Measurements from ENCODE around the gene PYGB. TPM values are rescaled to one million over a fixed set of nuclear protein-coding genes. Genes with fewer than 3 reads are reported as not detected.

The PYGB gene
- total RNA-seq, 1 experiment from 2014 or later, result 188 TPM

GRCh38 chr20:25218492-25218891, 29.4 kb upstream of the PYGB start:
- H3K79me2 ChIP-seq (ENCODE audit: low read length), result no peaks in the 10 kb centered on the region
- H3K9ac ChIP-seq (ENCODE audit: low read length), result no peak overlapping the region
- H3K4me1 ChIP-seq (ENCODE audit: low read length), result peaks cover 45% of the 10 kb centered on the region
- H3K4me2 ChIP-seq (ENCODE audit: low read depth, low read length, poor library complexity, severe bottlenecking), result no peak overlapping the region
- no peaks in the 10 kb centered on the region for H4K20me1 ChIP-seq (ENCODE audit: insufficient read depth, low read depth, low read length)
- no peaks in the 10 kb centered on the region for H3K27me3 ChIP-seq (ENCODE audit: low read length)
- no peaks in the 10 kb centered on the region for H3K9me2 ChIP-seq (replicated peaks; ENCODE audit: insufficient read depth, low read length)
- H3K36me3 ChIP-seq (ENCODE audit: insufficient read depth, low read length), result peaks cover 27% of the 10 kb centered on the region
- H3K9me3 ChIP-seq (ENCODE audit: low read length), result no peaks in the 10 kb centered on the region
- no peak overlapping the region for H3K4me3 ChIP-seq (ENCODE audit: low read length)
- H2AFZ ChIP-seq (ENCODE audit: low read length), result no peak overlapping the region
- DNase-seq, result no peak
- H3K27ac ChIP-seq (ENCODE audit: low read length), result no peak overlapping the region

GRCh38 chr20:25219365-25219764, 28.5 kb upstream of the PYGB start:
- no peak for DNase-seq
- peaks cover 54% of the 10 kb centered on the region for H3K4me1 ChIP-seq (ENCODE audit: low read length)
- no peaks in the 10 kb centered on the region for H4K20me1 ChIP-seq (ENCODE audit: insufficient read depth, low read depth, low read length)
- H3K36me3 ChIP-seq (ENCODE audit: insufficient read depth, low read length), result peaks cover 28% of the 10 kb centered on the region
- no peaks in the 10 kb centered on the region for H3K9me2 ChIP-seq (replicated peaks; ENCODE audit: insufficient read depth, low read length)
- no peak overlapping the region for H2AFZ ChIP-seq (ENCODE audit: low read length)
- H3K79me2 ChIP-seq (ENCODE audit: low read length), result no peaks in the 10 kb centered on the region
- no peak overlapping the region for H3K9ac ChIP-seq (ENCODE audit: low read length)
- H3K4me3 ChIP-seq (ENCODE audit: low read length), result no peak overlapping the region
- no peaks in the 10 kb centered on the region for H3K9me3 ChIP-seq (ENCODE audit: low read length)
- no peaks in the 10 kb centered on the region for H3K27me3 ChIP-seq (ENCODE audit: low read length)
- H3K4me2 ChIP-seq (ENCODE audit: low read depth, low read length, poor library complexity, severe bottlenecking), result no peak overlapping the region
- H3K27ac ChIP-seq (ENCODE audit: low read length), result peak overlapping the region; percentile 97

- no peak overlapping the region for H3K9ac ChIP-seq (ENCODE audit: low read length)
- no peaks in the 10 kb centered on the region for H4K20me1 ChIP-seq (ENCODE audit: insufficient read depth, low read depth, low read length)
- H3K9me2 ChIP-seq (replicated peaks; ENCODE audit: insufficient read depth, low read length), result no peaks in the 10 kb centered on the region
- H2AFZ ChIP-seq (ENCODE audit: low read length), result no peak overlapping the region
- peaks cover 33% of the 10 kb centered on the region for H3K36me3 ChIP-seq (ENCODE audit: insufficient read depth, low read length)
- peak overlapping the region; percentile 97 for H3K27ac ChIP-seq (ENCODE audit: low read length)
- no peak overlapping the region for H3K4me2 ChIP-seq (ENCODE audit: low read depth, low read length, poor library complexity, severe bottlenecking)
- no peak overlapping the region for H3K4me3 ChIP-seq (ENCODE audit: low read length)
- no peaks in the 10 kb centered on the region for H3K9me3 ChIP-seq (ENCODE audit: low read length)
- H3K79me2 ChIP-seq (ENCODE audit: low read length), result no peaks in the 10 kb centered on the region
- H3K4me1 ChIP-seq (ENCODE audit: low read length), result peaks cover 62% of the 10 kb centered on the region
- peak; percentile 74 for DNase-seq
- no peaks in the 10 kb centered on the region for H3K27me3 ChIP-seq (ENCODE audit: low read length)
Measured at GRCh38 chr20:25220021-25220730, 27.7 kb upstream of the PYGB start.

- H3K36me3 ChIP-seq (ENCODE audit: insufficient read depth, low read length), result peaks cover 30% of the 10 kb centered on the region; the same call in 1 of the 2 replicates
- no peaks in the 10 kb centered on the region for H3K9me2 ChIP-seq (replicated peaks; ENCODE audit: insufficient read depth, low read length)
- DNase-seq, result no peak
- H2AFZ ChIP-seq (ENCODE audit: low read length), result no peak overlapping the region
- H3K27me3 ChIP-seq (ENCODE audit: low read length), result no peaks in the 10 kb centered on the region
- H3K9me3 ChIP-seq (ENCODE audit: low read length), result no peaks in the 10 kb centered on the region
- peak overlapping the region; percentile 67 for H3K4me2 ChIP-seq (ENCODE audit: low read depth, low read length, poor library complexity, severe bottlenecking)
- H3K4me1 ChIP-seq (ENCODE audit: low read length), result peaks cover 70% of the 10 kb centered on the region
- H3K27ac ChIP-seq (ENCODE audit: low read length), result peak overlapping the region; percentile 97
- peak overlapping the region; percentile 72 for H3K9ac ChIP-seq (ENCODE audit: low read length)
- H3K4me3 ChIP-seq (ENCODE audit: low read length), result no peak overlapping the region
- no peaks in the 10 kb centered on the region for H3K79me2 ChIP-seq (ENCODE audit: low read length)
- H4K20me1 ChIP-seq (ENCODE audit: insufficient read depth, low read depth, low read length), result no peaks in the 10 kb centered on the region
Measured at GRCh38 chr20:25220810-25221591, 26.9 kb upstream of the PYGB start.

DNA sequence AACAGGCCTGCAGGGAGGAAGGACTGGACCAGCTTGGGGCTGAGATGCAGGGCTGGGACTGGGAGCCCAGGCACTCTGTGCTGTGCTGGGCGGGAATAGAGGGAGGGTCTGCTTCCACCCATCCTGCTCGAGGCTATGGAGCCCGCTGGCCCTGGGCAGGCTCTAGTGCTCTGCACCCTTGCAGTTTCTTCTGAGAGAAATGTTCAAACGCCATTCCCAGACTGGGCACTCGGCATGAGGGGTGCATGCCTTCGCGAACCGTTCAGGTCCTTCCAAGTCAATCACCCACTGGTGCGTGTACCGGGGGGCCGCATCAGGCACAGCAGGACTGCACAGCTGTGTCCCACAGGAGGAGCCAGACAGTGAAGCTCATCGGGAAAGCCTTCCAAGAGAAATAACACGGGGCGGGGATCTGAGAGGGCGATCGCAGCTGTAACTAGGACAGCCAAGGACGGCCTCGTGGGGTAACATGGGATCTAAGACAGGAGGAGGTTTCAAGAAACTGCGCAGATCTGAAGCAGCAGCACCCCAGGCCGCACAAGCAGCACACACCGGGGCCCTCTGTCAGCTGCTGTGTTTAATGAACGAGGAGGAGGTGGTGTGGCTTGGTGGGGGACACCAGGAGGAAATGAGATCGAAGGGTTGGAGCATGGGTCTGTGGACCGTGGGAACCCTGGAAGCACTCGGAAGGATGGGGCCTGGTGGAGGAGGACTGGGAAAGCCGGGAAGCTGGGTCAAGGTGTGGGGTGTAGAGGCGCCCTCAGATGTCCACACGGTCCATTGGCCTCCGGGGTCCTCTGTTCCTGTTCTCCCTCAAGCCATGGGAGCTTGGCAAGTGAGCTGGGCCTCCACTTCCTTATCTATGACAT, 26.1 kb upstream of the PYGB start:
- Histone ChIP-seq H3K4me2 (ENCODE audit: low read depth, low read length, poor library complexity, severe bottlenecking) (peak overlapping the region; percentile 67), H2AFZ (ENCODE audit: low read length) (no peak overlapping the region), H3K27ac (ENCODE audit: low read length) (peak overlapping the region; percentile 97), H3K4me3 (ENCODE audit: low read length) (peak overlapping the region; percentile 34; the same call in 1 of the 2 replicates), H3K27me3 (ENCODE audit: low read length) (no peaks in the 10 kb centered on the region), H3K79me2 (ENCODE audit: low read length) (no peaks in the 10 kb centered on the region), H3K9me2 (replicated peaks; ENCODE audit: insufficient read depth, low read length) (no peaks in the 10 kb centered on the region), H3K9ac (ENCODE audit: low read length) (peak overlapping the region; percentile 72), H3K36me3 (ENCODE audit: insufficient read depth, low read length) (peaks cover 30% of the 10 kb centered on the region; the same call in 1 of the 2 replicates), H4K20me1 (ENCODE audit: insufficient read depth, low read depth, low read length) (no peaks in the 10 kb centered on the region), H3K9me3 (ENCODE audit: low read length) (no peaks in the 10 kb centered on the region), H3K4me1 (ENCODE audit: low read length) (peaks cover 77% of the 10 kb centered on the region)
- no peak for DNase-seq

- H3K9me3 ChIP-seq (ENCODE audit: low read length), result no peaks in the 10 kb centered on the region
- no peaks in the 10 kb centered on the region for H3K9me2 ChIP-seq (replicated peaks; ENCODE audit: insufficient read depth, low read length)
- peak; percentile 92 for DNase-seq
- H2AFZ ChIP-seq (ENCODE audit: low read length), result no peak overlapping the region
- peak overlapping the region; percentile 67 for H3K4me2 ChIP-seq (ENCODE audit: low read depth, low read length, poor library complexity, severe bottlenecking)
- H3K27me3 ChIP-seq (ENCODE audit: low read length), result no peaks in the 10 kb centered on the region
- no peaks in the 10 kb centered on the region for H4K20me1 ChIP-seq (ENCODE audit: insufficient read depth, low read depth, low read length)
- peak overlapping the region; percentile 97 for H3K27ac ChIP-seq (ENCODE audit: low read length)
- peak overlapping the region; percentile 72 for H3K9ac ChIP-seq (ENCODE audit: low read length)
- peaks cover 85% of the 10 kb centered on the region for H3K4me1 ChIP-seq (ENCODE audit: low read length)
- peaks cover 28% of the 10 kb centered on the region; the same call in 1 of the 2 replicates for H3K36me3 ChIP-seq (ENCODE audit: insufficient read depth, low read length)
- peak overlapping the region; percentile 34; the same call in 1 of the 2 replicates for H3K4me3 ChIP-seq (ENCODE audit: low read length)
- no peaks in the 10 kb centered on the region for H3K79me2 ChIP-seq (ENCODE audit: low read length)
Measured at GRCh38 chr20:25222461-25223178, 25.3 kb upstream of the PYGB start.

GRCh38 chr20:25223179-25223661, 24.7 kb upstream of the PYGB start:
- Histone ChIP-seq H3K4me2 (ENCODE audit: low read depth, low read length, poor library complexity, severe bottlenecking) (peak overlapping the region; percentile 67), H4K20me1 (ENCODE audit: insufficient read depth, low read depth, low read length) (no peaks in the 10 kb centered on the region), H3K4me3 (ENCODE audit: low read length) (peak overlapping the region; percentile 13; the same call in 1 of the 2 replicates), H2AFZ (ENCODE audit: low read length) (no peak overlapping the region), H3K4me1 (ENCODE audit: low read length) (peaks cover 90% of the 10 kb centered on the region), H3K9me3 (ENCODE audit: low read length) (no peaks in the 10 kb centered on the region), H3K9ac (ENCODE audit: low read length) (peak overlapping the region; percentile 72), H3K79me2 (ENCODE audit: low read length) (no peaks in the 10 kb centered on the region), H3K9me2 (replicated peaks; ENCODE audit: insufficient read depth, low read length) (no peaks in the 10 kb centered on the region), H3K27me3 (ENCODE audit: low read length) (no peaks in the 10 kb centered on the region), H3K36me3 (ENCODE audit: insufficient read depth, low read length) (peaks cover 28% of the 10 kb centered on the region; the same call in 1 of the 2 replicates), H3K27ac (ENCODE audit: low read length) (peak overlapping the region; percentile 97)
- DNase-seq, result peak; percentile 96
